Measurements from ENCODE around the gene DAB1.

The DAB1 gene

GRCh38 chr1:56965191-56965590 lies 458.7 kb downstream of the DAB1 start:
- no peak for DNase-seq

- no peak for DNase-seq
Observed at GRCh38 chr1:56964349-56965017, 459.4 kb downstream of the DAB1 start.

- no peak for DNase-seq
Observed at GRCh38 chr1:56963667-56964066, 460.2 kb downstream of the DAB1 start.

GRCh38 chr1:56961426-56961825 lies 462.4 kb downstream of the DAB1 start:
- DNase-seq = no peak

- DNase-seq = no peak
Observed at GRCh38 chr1:56958526-56958925, 465.3 kb downstream of the DAB1 start.

- DNase-seq = no peak
Observed at GRCh38 chr1:56957931-56958330, 465.9 kb downstream of the DAB1 start.

- DNase-seq = no peak
Observed at GRCh38 chr1:56954664-56955063, 469.2 kb downstream of the DAB1 start.

- DNase-seq = no peak
Observed at GRCh38 chr1:56953386-56953785, 470.5 kb downstream of the DAB1 start.

GRCh38 chr1:56952501-56952900 lies 471.4 kb downstream of the DAB1 start:
- no peak for DNase-seq

- DNase-seq = no peak
Observed at GRCh38 chr1:56948403-56949023, 475.3 kb downstream of the DAB1 start.

All from SW 1271 (cell line).